NCI-H1694 (cell line): ENCODE measurements around the gene SNRPD3.

Experiments
- DNase-seq: peaks from one replicate; lab custom pipeline; 2025; lab: John Stamatoyannopoulos, UW

SNRPD3 gene

DNA sequence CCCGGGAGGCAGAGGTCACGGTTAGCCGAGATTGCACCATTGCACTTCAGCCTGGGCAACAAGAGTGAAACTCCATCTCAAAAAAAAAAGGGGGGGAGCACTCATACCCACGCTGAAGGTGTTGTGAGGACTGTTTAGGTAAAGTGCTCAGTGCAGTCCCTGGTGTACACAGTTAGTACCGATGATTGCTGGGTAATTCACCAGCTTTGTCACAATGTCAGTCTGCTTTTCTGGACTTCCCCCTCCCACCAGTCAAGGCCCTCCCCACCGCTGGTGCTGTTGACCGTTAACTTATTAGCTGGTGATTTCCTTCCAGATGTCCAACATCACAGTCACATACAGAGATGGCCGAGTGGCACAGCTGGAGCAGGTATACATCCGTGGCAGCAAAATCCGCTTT lies 11.9 kb downstream of the SNRPD3 start:
- DNase-seq, result no peak

DNA sequence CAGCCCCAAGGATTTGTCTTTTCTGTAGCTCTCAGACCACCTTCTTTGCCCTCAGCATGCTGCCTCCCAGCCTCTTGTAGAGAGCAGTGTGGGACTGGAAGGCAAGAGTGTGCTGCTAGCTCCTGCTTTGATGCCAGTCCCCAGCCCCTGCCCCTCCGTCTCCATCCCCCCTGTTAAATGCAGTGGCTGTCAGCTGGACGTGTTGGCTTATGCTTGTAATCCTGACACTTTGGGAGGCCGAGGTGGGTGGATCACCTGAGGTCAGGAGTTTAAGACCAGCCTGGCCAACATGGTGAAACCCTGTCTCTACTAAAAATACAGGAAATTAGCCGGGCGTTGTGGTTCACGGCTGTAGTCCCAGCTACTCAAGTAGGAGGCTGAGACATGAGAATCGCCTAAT lies 15.5 kb downstream of the SNRPD3 start:
- DNase-seq, result no peak

GRCh38 chr22:24576778-24577177 lies 21.0 kb downstream of the SNRPD3 start:
- no peak for DNase-seq

GRCh38 chr22:24578355-24579257 lies 22.8 kb downstream of the SNRPD3 start:
- DNase-seq, result no peak

DNA sequence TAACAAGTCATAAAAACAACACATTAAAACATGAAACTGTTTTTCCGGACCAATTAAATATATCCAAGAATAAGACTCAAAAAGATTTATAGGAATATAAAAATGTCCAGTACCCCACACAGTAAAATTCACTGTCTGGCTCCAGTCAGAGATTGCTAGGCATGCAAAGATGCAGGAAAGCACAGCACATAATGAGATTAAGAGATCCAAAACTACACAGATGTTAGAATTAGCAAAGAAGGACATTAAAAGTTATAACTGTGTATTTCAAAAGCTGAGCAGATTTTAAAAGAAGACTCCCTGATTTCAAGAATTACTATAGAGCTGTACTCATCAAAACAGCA lies 23.4 kb downstream of the SNRPD3 start:
- DNase-seq, result no peak

- no peak for DNase-seq
These were observed 24.5 kb downstream of the SNRPD3 start for GRCh38 chr22:24580276-24580675.

- no peak for DNase-seq
These were observed 26.4 kb downstream of the SNRPD3 start for GRCh38 chr22:24582056-24582814.

DNA sequence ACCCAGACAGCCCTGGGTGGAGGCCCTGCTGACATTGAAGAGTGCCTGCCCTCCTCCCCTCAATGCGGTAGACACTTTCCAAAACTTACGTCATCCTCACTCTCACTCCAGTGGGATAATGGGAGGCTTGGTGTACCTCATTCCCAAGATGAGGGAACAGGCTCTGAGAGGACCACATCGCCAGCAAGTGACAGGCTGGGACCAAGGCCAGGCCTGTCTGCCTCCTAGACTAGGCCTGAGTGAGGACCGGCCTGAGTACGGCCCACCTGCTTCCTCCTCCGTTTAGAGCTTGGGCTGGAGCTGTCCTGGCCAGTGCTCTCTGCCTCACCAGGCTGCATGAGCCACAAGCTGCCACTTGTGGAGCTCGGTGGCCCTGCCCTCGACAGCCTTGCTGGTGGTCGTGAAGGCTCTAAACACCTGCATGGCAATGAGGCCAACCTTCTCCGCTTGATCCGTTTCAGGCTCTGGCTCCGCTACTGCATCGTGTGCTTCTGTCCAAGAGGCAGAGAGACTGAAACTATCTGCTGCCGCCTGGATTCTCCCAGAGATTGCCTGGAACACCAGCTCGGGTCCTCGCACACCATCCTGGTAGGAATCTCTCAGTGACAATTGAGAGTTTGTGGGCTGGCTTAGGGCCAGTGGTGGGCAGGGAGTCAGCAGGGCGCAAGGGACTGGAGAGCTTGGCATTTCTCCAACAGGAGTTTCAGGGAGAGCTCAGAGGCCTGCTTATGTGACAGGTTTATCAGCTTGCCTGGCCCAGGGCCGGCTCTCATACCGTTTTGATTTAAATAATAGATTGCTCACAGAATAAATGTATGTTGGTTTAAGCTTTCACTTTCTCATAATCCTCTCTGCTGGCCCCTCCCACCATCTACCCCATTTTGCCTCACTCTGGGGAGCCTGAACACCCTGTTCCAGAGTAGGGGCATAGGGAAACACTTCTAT lies 27.7 kb downstream of the SNRPD3 start:
- DNase-seq, result peak; percentile 6

- DNase-seq, result no peak
These were observed 28.5 kb downstream of the SNRPD3 start for GRCh38 chr22:24584166-24584790.

DNA sequence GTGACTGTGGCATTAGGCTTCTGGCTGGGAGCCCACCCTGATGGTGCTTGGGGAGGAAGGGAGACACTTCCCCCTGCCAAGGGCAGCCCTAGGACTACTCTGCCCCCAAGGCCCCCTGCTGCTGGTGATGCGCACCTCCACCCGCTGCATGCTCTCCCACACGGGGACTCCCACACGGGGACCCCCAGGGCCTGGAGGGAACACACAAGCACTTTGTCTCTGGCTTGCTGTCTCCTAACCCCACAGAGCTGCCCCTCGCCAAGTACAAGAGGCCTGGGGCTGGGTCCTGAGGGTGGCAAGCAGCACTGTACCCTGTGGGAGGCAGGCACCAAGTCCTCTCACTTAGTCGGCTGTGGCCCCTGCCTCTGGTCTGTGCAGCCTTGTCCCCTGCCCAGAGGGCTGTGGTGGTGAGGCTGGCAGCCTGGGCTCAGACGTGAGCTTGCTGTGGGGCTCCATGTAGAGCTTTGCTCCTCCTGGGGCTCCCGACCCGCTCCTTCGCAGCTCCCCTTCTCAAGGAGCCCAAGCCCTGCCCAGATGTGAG lies 29.1 kb downstream of the SNRPD3 start:
- no peak for DNase-seq

DNA sequence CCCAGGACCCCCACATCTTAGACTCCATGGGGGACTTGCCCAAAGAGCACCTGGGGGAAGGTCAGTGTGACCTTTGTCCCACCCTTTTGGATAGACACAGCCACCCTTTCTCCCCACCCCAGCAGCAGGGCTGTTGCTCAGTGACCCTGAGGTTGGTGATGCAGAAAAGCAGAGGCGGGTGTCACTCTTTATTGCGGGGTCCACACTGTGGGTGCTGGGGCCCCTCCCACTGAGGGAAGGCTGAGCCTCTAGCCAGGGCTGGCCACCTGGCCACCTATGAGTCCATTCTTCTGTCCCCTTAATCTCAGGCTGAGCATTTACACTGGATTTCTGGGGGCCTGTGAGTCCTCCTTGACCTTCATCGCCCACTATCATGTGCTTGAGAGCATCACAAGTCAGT lies 29.7 kb downstream of the SNRPD3 start:
- no peak for DNase-seq

DNA sequence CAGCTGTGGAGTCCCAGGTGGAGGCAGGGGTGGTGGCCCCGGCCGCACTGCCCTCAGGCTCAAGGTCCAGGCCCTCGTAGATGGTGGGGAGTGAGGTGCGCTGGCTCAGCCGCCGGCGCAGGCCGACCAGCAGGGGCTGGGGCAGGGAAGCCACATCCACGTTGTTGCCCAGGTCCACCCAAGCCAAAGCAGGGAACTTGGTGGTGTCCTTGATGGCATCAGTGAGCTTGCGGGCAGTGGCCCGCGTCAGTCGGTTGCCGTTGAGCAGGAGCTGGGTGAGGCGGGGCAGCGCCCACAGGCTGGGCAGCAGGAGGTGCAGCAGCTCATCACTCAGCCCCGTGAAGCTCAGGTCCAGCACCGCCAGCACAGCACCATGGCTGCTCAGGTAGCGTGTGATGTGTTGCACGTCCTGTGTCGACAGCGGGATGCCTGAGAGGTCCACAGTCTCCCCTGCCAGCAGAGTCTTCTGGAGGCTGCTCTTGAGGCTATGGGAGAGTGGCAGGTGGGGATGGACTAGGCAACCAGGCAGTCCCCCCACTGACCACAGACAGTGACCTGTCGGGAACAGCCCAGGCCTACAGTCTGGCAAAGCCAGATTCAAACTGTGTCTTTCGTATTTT lies 30.2 kb downstream of the SNRPD3 start:
- DNase-seq, result no peak

DNA sequence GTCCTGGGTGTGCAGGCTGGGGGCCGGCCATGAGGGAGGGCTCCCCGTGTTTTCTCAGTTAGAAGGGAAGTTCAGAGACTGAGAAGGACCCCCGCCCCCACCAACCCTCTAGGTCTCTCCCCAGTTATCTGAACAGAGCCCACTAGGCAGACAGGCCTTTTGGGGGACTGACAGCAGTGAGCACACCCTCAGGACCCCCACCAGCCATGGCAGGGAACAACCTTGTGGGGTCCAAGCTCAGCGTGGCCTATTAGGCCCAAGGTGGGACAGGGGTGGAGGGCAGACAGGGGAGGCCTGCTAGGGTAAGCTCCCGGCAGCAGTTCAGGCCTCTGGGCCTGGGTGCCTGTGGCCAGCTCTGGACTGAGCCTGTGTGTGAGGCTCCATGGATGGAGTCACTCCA lies 31.5 kb downstream of the SNRPD3 start:
- DNase-seq, result no peak

GRCh38 chr22:24587948-24588347 lies 32.1 kb downstream of the SNRPD3 start:
- no peak for DNase-seq

GRCh38 chr22:24588381-24588756 lies 32.6 kb downstream of the SNRPD3 start:
- DNase-seq, result no peak

- DNase-seq, result no peak
These were observed 33.1 kb downstream of the SNRPD3 start for GRCh38 chr22:24588757-24589481.

DNA sequence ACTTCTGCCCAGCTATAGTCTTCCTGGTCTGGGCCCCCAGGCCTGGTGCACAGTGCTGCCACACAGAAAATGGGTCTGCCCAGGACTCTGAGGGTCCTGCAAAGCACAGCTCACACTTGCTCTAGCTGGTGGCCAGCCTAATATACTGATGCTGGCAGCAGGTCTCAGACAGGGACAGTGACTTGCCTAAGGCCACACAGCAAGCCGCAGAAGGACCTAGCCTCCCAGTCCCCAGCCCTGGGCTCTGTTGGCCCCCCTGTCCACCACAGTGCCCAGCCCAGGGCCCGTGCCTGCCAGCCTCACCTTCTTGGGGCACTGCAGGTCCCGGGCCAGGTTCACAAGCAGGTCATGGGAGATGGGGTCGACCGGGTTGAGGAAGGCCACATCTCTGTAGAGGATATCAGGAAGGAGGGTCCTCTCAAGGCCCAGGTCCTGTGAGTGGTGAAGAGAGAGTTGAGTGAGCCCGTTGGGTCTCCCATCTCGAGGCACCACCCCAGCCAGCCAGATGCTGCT lies 33.8 kb downstream of the SNRPD3 start:
- no peak for DNase-seq

- no peak for DNase-seq
These were observed 34.9 kb downstream of the SNRPD3 start for GRCh38 chr22:24590596-24591173.

DNA sequence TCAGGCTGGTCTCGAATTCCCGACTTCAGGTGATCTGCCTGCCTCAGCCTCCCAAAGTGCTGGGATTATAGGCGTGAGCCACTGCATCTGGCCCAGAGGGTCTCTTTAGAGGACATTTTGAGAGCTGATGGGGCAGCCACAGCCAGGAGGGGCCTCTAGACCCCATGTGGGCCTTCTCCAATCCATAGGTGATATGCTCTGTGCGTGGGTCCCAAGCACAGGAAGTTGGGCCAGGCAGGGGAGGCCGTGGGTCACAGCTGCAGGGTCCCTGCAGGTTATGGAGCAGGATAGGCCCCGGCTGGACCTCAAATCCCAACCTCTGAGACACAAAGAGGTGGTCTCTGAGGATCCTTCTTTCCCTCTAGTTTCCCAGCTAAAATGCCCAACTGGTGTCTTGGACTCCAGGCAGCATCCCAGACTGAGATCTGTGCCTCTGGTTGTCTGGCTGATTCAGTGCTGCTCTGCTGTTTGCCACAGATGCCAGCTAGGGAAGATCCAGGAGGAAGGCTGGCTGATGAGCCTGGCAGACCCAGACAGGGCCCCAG lies 35.6 kb downstream of the SNRPD3 start:
- DNase-seq, result no peak
